Transverse colon (tissue), 3 donors: ENCODE results near the gene ABO.

Experiments used
- EP300 ChIP-seq: sonication (generic); formaldehyde crosslinking; IDR thresholded peaks from one replicate; pipeline ENCODE4 v1.6.1; 2017; ENCODE audit warnings: antibody characterized with exemption, low read depth
- POLR2A ChIP-seq: fragments of 450-650 bp; IDR thresholded peaks from one replicate; pipeline ENCODE4 v1.6.1; 2016; ENCODE audit warnings: antibody characterized with exemption, mild to moderate bottlenecking, moderate library complexity
- TF ChIP-seq, protein P1 (sequence below), 5 experiments: fragments of 200-600 bp in 3 of 5; fragments of 450-650 bp in 2 of 5; sonication (generic) in 3 of 5; IDR thresholded peaks; 1 replicate in 2 of 5; 2 replicates in 3 of 5; pipeline ENCODE4 v1.5.1; 2016 to 2017; ENCODE audit warnings: antibody characterized with exemption in 5 of 5, inconsistent platforms in 3 of 5, mild to moderate bottlenecking in 2 of 5, moderate library complexity in 1 of 5

DNA sequence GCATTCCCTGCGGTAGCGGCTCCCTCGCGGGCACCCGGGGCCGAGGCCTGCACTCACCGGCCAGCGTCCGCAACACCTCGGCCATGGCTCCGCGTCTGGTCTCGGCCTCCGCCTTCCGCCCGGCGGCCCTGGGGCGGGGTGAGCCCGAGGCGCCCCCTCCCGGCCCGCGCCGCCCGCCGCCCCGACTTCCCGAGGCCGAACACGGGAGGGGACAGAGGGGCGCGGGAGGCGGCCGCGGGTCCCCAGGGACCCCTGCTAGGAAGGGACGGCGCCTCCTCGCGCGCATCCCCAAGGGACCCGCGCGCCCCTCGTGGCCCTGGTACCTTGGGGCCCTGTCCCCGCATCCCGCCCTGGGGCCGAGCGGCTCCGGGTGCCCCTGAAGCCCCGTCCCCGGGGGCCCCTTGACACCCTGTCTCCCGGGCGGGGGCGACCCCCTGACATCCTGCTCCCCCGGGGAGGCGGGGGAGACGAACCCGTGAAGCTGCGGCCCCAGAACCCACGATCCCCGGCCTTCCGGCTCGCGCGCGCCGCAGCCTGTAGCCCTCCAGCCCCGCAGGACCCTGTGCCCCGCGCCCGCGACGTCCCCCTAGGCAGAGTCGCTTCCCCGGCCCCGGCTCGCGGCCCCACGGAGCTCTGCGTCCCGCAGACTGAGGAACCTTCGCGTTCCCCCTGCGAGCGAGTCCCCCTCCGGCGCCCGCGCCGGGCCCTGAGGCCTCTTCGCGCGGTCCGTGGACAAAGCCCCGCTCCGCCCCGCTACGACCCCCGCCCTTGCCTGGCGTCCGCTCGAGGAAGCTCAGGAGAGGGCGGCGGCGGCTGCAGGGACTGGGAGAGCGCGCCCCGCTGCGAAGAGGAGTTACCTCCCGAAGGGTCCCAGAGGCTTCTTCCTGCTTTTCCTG is at the start of gene ABO:
- TF ChIP-seq, protein P1, sequence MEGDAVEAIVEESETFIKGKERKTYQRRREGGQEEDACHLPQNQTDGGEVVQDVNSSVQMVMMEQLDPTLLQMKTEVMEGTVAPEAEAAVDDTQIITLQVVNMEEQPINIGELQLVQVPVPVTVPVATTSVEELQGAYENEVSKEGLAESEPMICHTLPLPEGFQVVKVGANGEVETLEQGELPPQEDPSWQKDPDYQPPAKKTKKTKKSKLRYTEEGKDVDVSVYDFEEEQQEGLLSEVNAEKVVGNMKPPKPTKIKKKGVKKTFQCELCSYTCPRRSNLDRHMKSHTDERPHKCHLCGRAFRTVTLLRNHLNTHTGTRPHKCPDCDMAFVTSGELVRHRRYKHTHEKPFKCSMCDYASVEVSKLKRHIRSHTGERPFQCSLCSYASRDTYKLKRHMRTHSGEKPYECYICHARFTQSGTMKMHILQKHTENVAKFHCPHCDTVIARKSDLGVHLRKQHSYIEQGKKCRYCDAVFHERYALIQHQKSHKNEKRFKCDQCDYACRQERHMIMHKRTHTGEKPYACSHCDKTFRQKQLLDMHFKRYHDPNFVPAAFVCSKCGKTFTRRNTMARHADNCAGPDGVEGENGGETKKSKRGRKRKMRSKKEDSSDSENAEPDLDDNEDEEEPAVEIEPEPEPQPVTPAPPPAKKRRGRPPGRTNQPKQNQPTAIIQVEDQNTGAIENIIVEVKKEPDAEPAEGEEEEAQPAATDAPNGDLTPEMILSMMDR (IDR thresholded peaks at IDR 0.05), result peak in 2 of 5 experiments; percentile 24 to 43
- peak; percentile 66 for TF ChIP-seq POLR2A
- no peak for TF ChIP-seq EP300
